Naive thymus-derived CD4-positive, alpha-beta T cell (primary cell): ENCODE data around the gene CCDC54. TPM values are rescaled to one million over a fixed set of nuclear protein-coding genes. Genes with fewer than 3 reads are reported as not detected.

ENCODE experiments used
- ATAC-seq: fragments of 150-1000 bp; cut with Tn5 transposase; 2 replicates; pipeline ENCODE4 v1.10.0; 2021; ENCODE audit warnings: mild to moderate bottlenecking, moderate library complexity
- CTCF ChIA-PET: fragments of 350-600 bp; sonication (Branson Sonifier 250); formaldehyde crosslinking; loops from one replicate; lab custom pipeline; 2021; ENCODE audit warnings: antibody characterized with exemption; lab: Charles Lee
- POLR2A ChIA-PET: fragments of 350-600 bp; sonication (Branson Sonifier 250); formaldehyde crosslinking; loops from one replicate; lab custom pipeline; 2021; ENCODE audit warnings: antibody characterized with exemption, inconsistent platforms; lab: Charles Lee
- DNase-seq, 9 donors: peaks; one replicate each; pipeline versions ENCODE4 v3.0.0 to v3.0.0-alpha.2; 2020 to 2022; ENCODE audit warnings: mixed read lengths in 1 of 9
- H3K27ac ChIP-seq: one replicate; pipeline ENCODE4 v1.7.0; 2013; ENCODE audit warnings: mild to moderate bottlenecking, low read depth, low read length, moderate library complexity
- H3K27me3 ChIP-seq, 2 donors: one replicate each; pipeline ENCODE4 v1.7.0; 2013; ENCODE audit warnings: low read length in 2 of 2, mild to moderate bottlenecking in 2 of 2, moderate library complexity in 2 of 2; ENCODE audit not compliant: control insufficient read depth in 2 of 2, insufficient read depth in 2 of 2
- H3K36me3 ChIP-seq, 3 experiments: 1 replicate in 2 of 3; 2 replicates in 1 of 3; pipeline ENCODE4 v1.7.0; 2013; ENCODE audit warnings: low read length in 3 of 3, mild to moderate bottlenecking in 3 of 3, moderate library complexity in 1 of 3; ENCODE audit not compliant: insufficient read depth in 3 of 3, control insufficient read depth in 2 of 3
- H3K4me1 ChIP-seq, 2 donors: one replicate each; pipeline ENCODE4 v1.7.0; 2013; ENCODE audit warnings: low read length in 2 of 2, mild to moderate bottlenecking in 2 of 2, moderate library complexity in 1 of 2; ENCODE audit not compliant: control insufficient read depth in 2 of 2, insufficient read depth in 2 of 2
- H3K4me3 ChIP-seq: 2 replicates; pipeline ENCODE4 v1.7.0; 2013; ENCODE audit warnings: mild to moderate bottlenecking, low read length
- H3K9me3 ChIP-seq, 3 experiments: 1 replicate in 2 of 3; 2 replicates in 1 of 3; pipeline ENCODE4 v1.7.0; 2013; ENCODE audit warnings: low read length in 3 of 3; ENCODE audit not compliant: control insufficient read depth in 2 of 3
- H3K27ac Mint-ChIP-seq, 9 donors: one replicate each; pipeline ENCODE4 v1.8.0; 2020 to 2022; ENCODE audit warnings: mixed read lengths in 9 of 9, mild to moderate bottlenecking in 8 of 9, moderate library complexity in 5 of 9, inconsistent platforms in 2 of 9
- H3K27me3 Mint-ChIP-seq, 5 donors: one replicate each; pipeline ENCODE4 v1.8.0; 2021 to 2022; ENCODE audit warnings: mixed read lengths in 5 of 5, mild to moderate bottlenecking in 1 of 5
- H3K36me3 Mint-ChIP-seq, 5 donors: one replicate each; pipeline ENCODE4 v1.8.0; 2020 to 2022; ENCODE audit warnings: mixed read lengths in 5 of 5, mild to moderate bottlenecking in 3 of 5, inconsistent platforms in 1 of 5
- H3K4me1 Mint-ChIP-seq, 7 donors: one replicate each; pipeline ENCODE4 v1.8.0; 2020 to 2022; ENCODE audit warnings: mixed read lengths in 7 of 7, mild to moderate bottlenecking in 3 of 7, inconsistent platforms in 1 of 7
- H3K4me3 Mint-ChIP-seq, 10 donors: one replicate each; pipeline ENCODE4 v1.8.0; 2020 to 2022; ENCODE audit warnings: mild to moderate bottlenecking in 10 of 10, mixed read lengths in 10 of 10, moderate library complexity in 6 of 10, inconsistent platforms in 2 of 10
- H3K9me3 Mint-ChIP-seq, 11 donors: one replicate each; pipeline ENCODE4 v1.8.0; 2020 to 2022; ENCODE audit warnings: mixed read lengths in 11 of 11, mild to moderate bottlenecking in 4 of 11, inconsistent platforms in 1 of 11, moderate library complexity in 1 of 11
- intact Hi-C, 2 donors: fragments of 100-400 bp; cut with micrococcal nuclease; formaldehyde crosslinking; loops; one replicate each; pipeline ENCODE4 v1.15.1; 2023
- polyA plus RNA-seq, 2 donors: library from polyadenylated mRNA; unstranded; fragments of 300-500 nt; fragmentation: Illumina TruSeq; gene quantifications; one replicate each; pipeline ENCODE4 v1.2.3, GENCODE V29; 2021
- total RNA-seq, 6 experiments: library from RNA in 5 of 6; stranded (reverse) in 5 of 6; gene quantifications; 1 replicate in 5 of 6; 2 replicates in 1 of 6; pipeline ENCODE4 v1.2.3 and lab custom pipeline; 2021 to 2026

The CCDC54 gene
- total and polyA plus RNA-seq, 7 experiments from 2014 or later = not detected

DNA sequence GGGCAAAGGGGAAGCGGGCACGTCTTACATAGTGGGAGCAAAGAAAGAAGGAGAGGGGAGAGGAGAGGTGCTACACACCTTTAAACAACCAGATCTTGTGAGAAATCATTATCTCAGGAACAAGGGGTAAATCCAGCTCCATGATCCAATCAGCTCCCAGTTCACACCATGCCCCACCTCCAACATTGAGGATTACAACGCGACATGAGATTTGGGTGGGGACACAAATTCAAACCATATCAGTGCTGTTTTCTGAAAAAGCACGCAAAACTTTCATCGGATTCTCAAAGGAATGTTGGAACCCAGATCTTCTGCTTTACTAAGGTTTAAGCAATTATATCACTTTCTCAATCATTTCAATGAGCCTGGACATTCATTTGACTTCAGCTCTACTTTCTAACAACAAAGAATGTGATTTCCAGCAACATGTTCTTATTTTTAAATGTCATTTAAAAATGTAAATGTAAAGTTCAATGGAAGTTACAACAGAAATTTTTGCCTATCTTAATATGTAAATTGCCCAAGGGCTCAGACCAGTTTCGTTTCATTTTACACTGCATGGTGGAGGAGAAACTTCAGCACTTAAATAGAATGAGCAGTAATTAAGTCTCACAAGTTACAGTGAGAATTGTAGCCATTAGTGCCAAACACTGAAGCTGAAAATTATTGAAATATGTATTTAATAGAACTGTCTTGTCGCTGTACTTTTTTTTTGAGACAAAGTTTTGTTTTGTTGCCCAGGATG is 8.4 kb upstream of the CCDC54 start:
- no peaks in the 10 kb centered on the region for H3K4me1 ChIP-seq
- no peaks in the 10 kb centered on the region for H3K27me3 ChIP-seq
- intact Hi-C loops = no loop called here
- DNase-seq (no peak), ATAC-seq (no peak)
- Mint-ChIP-seq H3K27me3 (peaks cover 6 to 20% (median 14%) of the 10 kb centered on the region in 5 donors), H3K9me3 (peaks cover 0 to 2% (median 0%) of the 10 kb centered on the region in 11 donors), H3K4me3 (no peak overlapping the region), H3K4me1 (peaks cover 0 to 11% (median 0%) of the 10 kb centered on the region in 7 donors), H3K27ac (no peak overlapping the region), H3K36me3 (no peaks in the 10 kb centered on the region)
- no peaks in the 10 kb centered on the region for H3K9me3 ChIP-seq
- POLR2A ChIA-PET = no interaction called here
- no peak overlapping the region for H3K4me3 ChIP-seq
- CTCF ChIA-PET = no interaction called here
- no peak overlapping the region for H3K27ac ChIP-seq
- H3K36me3 ChIP-seq = no peaks in the 10 kb centered on the region

DNA sequence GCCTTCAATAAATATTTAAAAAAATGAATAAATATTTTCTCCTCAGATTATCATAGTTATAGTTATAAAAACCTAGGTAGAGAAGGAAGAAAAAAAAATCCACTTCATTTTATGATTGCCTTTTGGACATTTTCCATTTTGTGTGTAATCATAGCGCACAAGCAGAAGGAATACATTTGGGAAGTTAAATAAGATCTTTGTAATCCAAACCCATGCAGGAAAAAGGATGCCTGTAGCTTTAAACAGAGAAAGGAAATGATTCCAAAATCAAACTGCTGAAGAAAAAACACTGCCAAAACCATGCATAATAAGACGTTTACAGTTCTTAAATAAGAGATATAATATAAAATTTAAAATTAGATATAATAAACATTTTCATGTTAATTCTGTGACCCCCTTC is 7.4 kb upstream of the CCDC54 start:
- no peak overlapping the region for H3K4me3 Mint-ChIP-seq
- CTCF ChIA-PET = no interaction called here

DNA sequence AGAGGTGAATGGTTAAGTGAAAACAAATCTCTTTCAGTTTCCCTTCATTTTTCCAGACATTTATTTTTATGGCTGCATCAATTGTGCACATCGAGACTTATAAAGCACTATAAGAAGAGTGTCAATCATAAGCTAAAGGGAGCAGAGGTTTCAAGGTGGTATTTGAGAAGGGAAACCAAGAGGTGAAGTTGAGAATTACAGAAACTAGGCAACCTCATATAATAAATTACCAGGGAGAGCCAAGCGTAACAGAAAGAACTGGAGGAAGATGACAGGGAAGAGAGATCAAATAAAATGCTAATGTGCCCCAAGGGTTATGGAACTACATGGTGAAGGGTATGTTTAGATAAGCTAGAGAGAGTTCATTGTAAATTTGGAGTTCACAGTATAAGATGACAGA is 6.3 kb upstream of the CCDC54 start:
- Histone ChIP-seq H3K4me1 (no peaks in the 10 kb centered on the region), H3K36me3 (no peaks in the 10 kb centered on the region), H3K4me3 (no peak overlapping the region), H3K27me3 (no peaks in the 10 kb centered on the region), H3K9me3 (no peaks in the 10 kb centered on the region), H3K27ac (no peak overlapping the region)
- Mint-ChIP-seq H3K27me3 (peaks cover 6 to 19% (median 15%) of the 10 kb centered on the region in 5 donors), H3K9me3 (peaks cover 0 to 2% (median 0%) of the 10 kb centered on the region in 11 donors), H3K36me3 (no peaks in the 10 kb centered on the region), H3K27ac (no peak overlapping the region), H3K4me1 (peaks cover 0 to 11% (median 0%) of the 10 kb centered on the region in 7 donors), H3K4me3 (no peak overlapping the region)
- POLR2A ChIA-PET = no interaction called here
- DNase-seq = no peak
- ATAC-seq = no peak
- intact Hi-C loops = no loop called here
- CTCF ChIA-PET = no interaction called here

More for the DNA sequence above, 7.4 kb upstream of the CCDC54 start:
- Histone ChIP-seq H3K36me3 (no peaks in the 10 kb centered on the region), H3K27me3 (no peaks in the 10 kb centered on the region), H3K4me1 (no peaks in the 10 kb centered on the region), H3K4me3 (no peak overlapping the region), H3K27ac (no peak overlapping the region), H3K9me3 (no peaks in the 10 kb centered on the region)
- DNase-seq (no peak), ATAC-seq (no peak)
- peaks cover 0 to 11% (median 0%) of the 10 kb centered on the region in 7 donors for H3K4me1 Mint-ChIP-seq
- H3K27me3 Mint-ChIP-seq = peaks cover 6 to 20% (median 14%) of the 10 kb centered on the region in 5 donors
- POLR2A ChIA-PET = no interaction called here
- peaks cover 0 to 2% (median 0%) of the 10 kb centered on the region in 11 donors for H3K9me3 Mint-ChIP-seq
- intact Hi-C loops = no loop called here
- no peaks in the 10 kb centered on the region for H3K36me3 Mint-ChIP-seq
- H3K27ac Mint-ChIP-seq = no peak overlapping the region

DNA sequence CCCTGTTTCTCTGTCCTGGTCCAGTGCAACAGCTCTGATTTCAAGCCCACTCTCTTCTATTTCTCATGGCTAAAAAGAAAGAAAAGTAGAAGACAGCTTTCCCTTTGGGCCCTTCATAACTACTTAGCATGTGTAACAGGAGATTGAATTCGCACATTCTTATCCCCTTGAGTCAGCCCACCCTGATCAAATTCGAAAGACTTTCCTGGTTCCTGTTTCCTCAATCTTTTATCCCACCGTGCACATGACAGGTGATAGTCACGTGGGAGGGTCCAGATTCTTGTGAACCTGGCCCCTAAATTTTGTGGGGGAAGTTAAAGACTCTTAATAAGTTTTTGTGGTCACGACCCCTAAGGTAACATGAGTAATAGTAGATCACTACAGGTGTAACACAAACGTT is 4.7 kb upstream of the CCDC54 start:
- Histone ChIP-seq H3K4me1 (no peaks in the 10 kb centered on the region), H3K4me3 (no peak overlapping the region), H3K27me3 (no peaks in the 10 kb centered on the region), H3K9me3 (no peaks in the 10 kb centered on the region), H3K36me3 (no peaks in the 10 kb centered on the region), H3K27ac (no peak overlapping the region)
- ChIA-PET CTCF (interaction anchor here (0.6 kb wide), 1 partner anchor 170 kb away, joined by 3 read pairs; no protein-coding TSS in a partner anchor), POLR2A (no interaction called here)
- Mint-ChIP-seq H3K36me3 (no peaks in the 10 kb centered on the region), H3K4me3 (no peak overlapping the region), H3K27ac (no peak overlapping the region), H3K27me3 (peaks cover 6 to 22% (median 15%) of the 10 kb centered on the region in 5 donors), H3K9me3 (peaks cover 0 to 2% (median 0%) of the 10 kb centered on the region in 11 donors), H3K4me1 (peaks cover 0 to 4% (median 0%) of the 10 kb centered on the region in 7 donors)
- intact Hi-C loops = no loop called here
- no peak for ATAC-seq
- no peak for DNase-seq

DNA sequence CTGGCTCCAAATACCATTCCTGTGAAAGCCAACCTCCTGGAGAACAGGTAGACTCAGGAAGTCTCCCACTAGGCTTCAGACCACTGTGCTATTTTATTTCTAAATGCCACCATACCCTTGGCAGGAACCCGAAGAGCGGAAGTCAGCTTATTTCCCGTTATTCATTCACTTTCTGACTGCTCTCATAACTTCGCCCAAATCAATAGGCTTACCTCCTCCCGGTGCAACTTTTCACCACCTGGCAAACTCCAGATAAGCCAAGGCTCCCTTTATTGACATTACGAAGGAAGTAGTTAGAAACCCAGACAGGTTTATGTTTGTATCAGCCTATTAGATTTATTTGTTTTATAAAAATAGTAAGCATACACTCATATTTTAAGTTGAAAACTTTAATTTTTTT is 3.3 kb upstream of the CCDC54 start:
- H3K27ac ChIP-seq = no peak overlapping the region
- POLR2A ChIA-PET = no interaction called here
- no peaks in the 10 kb centered on the region for H3K27me3 ChIP-seq
- Mint-ChIP-seq H3K27me3 (peaks cover 4 to 24% (median 6%) of the 10 kb centered on the region in 5 donors), H3K4me3 (no peak overlapping the region), H3K36me3 (no peaks in the 10 kb centered on the region), H3K4me1 (no peaks in the 10 kb centered on the region), H3K9me3 (peaks cover 0 to 2% (median 0%) of the 10 kb centered on the region in 11 donors), H3K27ac (no peak overlapping the region)
- ATAC-seq = no peak
- CTCF ChIA-PET = no interaction called here
- H3K9me3 ChIP-seq = no peaks in the 10 kb centered on the region
- no peaks in the 10 kb centered on the region for H3K4me1 ChIP-seq
- intact Hi-C loops = no loop called here
- H3K4me3 ChIP-seq = no peak overlapping the region
- H3K36me3 ChIP-seq = no peaks in the 10 kb centered on the region
- no peak for DNase-seq

DNA sequence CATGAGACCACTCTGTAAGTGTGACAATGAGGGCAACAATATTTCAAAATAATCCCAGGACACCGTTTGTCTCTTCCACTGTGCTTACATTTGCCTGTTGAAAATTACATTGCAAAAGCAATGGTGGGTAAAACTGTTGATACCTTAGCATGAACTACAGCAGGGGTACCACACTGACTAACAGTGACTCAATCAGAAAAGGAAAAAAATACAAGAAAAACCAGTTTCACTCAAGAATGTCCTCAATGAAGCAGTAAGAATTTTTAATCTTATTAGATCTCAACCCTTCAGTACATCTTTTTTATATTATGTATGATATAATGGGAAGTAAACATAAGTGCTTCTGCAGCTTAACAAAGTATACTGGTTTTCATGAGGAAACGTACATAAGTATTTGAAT is 1.6 kb upstream of the CCDC54 start:
- H3K9me3 ChIP-seq = no peaks in the 10 kb centered on the region
- H3K4me3 Mint-ChIP-seq = no peak overlapping the region
- no peaks in the 10 kb centered on the region for H3K9me3 Mint-ChIP-seq
- H3K4me3 ChIP-seq = no peak overlapping the region
- no peaks in the 10 kb centered on the region for H3K36me3 ChIP-seq
- no peaks in the 10 kb centered on the region for H3K4me1 Mint-ChIP-seq
- H3K27me3 Mint-ChIP-seq = peaks cover 4 to 21% (median 11%) of the 10 kb centered on the region in 5 donors
- H3K36me3 Mint-ChIP-seq = no peaks in the 10 kb centered on the region
- intact Hi-C loops = no loop called here
- no peak overlapping the region for H3K27ac ChIP-seq
- no peak overlapping the region for H3K27ac Mint-ChIP-seq
- ChIA-PET POLR2A (no interaction called here), CTCF (no interaction called here)
- no peak for DNase-seq
- ATAC-seq = no peak
- H3K27me3 ChIP-seq = no peaks in the 10 kb centered on the region
- no peaks in the 10 kb centered on the region for H3K4me1 ChIP-seq

DNA sequence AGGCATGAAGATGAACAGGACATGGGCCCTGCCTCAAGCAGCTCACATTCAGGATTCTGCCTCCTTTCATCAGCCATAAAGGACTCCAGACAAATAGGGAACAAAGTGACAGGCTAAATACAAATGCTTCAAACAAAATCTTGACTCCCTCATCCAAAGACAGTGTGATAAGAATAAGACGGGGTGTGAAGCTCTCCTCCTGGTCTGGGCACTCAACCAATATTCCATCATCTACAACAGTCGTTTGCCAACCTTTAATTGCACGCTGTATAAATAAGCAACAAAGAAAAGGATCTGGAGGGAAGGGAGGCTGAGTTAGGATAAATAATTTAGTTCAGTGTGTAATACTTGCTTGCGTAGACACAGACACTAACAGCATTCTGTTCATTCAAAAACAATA is 5.4 kb downstream of the CCDC54 start:
- Histone ChIP-seq H3K36me3 (no peaks in the 10 kb centered on the region), H3K27ac (no peak overlapping the region), H3K27me3 (no peaks in the 10 kb centered on the region), H3K9me3 (no peaks in the 10 kb centered on the region), H3K4me3 (no peak overlapping the region), H3K4me1 (no peaks in the 10 kb centered on the region)
- Mint-ChIP-seq H3K4me3 (no peak overlapping the region), H3K9me3 (no peaks in the 10 kb centered on the region), H3K4me1 (no peaks in the 10 kb centered on the region), H3K27me3 (peaks cover 8 to 24% (median 17%) of the 10 kb centered on the region in 5 donors), H3K36me3 (no peaks in the 10 kb centered on the region), H3K27ac (no peak overlapping the region)
- ATAC-seq = no peak
- CTCF ChIA-PET = no interaction called here
- intact Hi-C loops = no loop called here
- DNase-seq = no peak
- POLR2A ChIA-PET = no interaction called here
